ENCODE data around the gene RAD51B.

The RAD51B gene

GRCh38 chr14:68713782-68714181, 894.2 kb downstream of the RAD51B start:
- DNase-seq (ENCODE audit: extremely low spot score, insufficient read length, low read depth) (no peak), FAIRE-seq (no peak)

DNA sequence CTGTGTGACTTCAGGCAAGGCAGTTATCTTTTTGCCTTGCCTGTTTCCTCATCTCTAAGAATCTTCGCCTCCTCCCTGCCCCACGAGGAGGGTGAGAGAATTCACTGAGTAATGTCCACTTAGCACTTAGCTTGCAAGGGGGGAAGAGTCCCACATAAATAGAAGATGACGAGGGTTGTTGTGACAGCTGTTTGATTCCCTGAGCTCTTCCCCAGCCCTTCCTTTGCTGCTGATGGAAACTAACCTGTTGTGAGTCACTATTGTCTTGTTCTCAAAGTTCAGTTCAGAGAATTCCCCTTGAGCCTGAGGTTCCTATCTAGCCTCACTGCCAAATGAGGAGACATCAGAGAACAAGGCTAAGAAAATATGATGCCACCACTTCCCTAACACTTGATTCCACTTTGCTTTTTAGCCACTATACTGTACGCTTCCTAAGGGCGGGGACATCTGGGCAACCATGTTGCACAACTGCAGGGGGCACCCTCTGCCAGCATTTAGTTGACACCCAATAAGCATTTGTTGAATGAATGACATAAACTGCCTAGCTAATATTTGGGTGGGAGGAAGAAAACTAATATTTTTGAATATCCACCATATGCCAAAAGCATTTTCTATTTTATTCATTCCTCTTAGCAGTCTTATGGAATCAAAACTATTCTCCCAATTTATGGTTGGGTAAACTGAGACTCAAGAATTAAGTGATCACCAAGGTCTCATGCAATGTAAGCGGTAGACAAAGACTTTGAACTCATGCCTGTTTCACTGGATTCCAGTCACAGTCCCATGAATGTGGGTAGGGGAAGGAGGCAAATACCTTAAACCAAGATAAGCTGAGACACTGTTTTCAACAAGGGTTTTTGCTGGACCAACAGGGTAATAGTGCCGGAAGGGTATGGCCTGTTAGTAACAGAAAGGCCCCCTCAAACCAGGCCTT, 895.7 kb downstream of the RAD51B start:
- no peak for FAIRE-seq
- no peak for DNase-seq (ENCODE audit: extremely low spot score, insufficient read length, low read depth)

DNA sequence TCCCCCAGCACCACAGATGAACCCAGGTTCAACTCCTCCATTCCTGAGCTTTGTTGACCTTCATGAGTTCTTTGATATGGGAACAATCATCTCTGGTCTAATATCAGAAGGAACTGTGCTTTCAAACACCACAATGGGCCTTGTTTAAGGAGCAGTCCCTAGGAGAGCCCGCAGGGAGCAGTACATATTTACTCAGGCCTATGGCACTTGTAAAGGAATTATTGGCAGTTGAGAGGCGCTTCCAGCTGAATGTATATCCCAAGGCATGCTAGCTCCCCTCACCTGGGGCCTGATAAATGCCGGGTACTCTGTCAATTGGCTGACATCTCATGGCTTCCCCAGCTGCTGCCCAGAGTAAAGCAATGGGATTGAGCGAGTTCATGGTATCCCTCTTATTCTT, 897.1 kb downstream of the RAD51B start:
- DNase-seq (ENCODE audit: extremely low spot score, insufficient read length, low read depth) (no peak), FAIRE-seq (no peak)

DNA sequence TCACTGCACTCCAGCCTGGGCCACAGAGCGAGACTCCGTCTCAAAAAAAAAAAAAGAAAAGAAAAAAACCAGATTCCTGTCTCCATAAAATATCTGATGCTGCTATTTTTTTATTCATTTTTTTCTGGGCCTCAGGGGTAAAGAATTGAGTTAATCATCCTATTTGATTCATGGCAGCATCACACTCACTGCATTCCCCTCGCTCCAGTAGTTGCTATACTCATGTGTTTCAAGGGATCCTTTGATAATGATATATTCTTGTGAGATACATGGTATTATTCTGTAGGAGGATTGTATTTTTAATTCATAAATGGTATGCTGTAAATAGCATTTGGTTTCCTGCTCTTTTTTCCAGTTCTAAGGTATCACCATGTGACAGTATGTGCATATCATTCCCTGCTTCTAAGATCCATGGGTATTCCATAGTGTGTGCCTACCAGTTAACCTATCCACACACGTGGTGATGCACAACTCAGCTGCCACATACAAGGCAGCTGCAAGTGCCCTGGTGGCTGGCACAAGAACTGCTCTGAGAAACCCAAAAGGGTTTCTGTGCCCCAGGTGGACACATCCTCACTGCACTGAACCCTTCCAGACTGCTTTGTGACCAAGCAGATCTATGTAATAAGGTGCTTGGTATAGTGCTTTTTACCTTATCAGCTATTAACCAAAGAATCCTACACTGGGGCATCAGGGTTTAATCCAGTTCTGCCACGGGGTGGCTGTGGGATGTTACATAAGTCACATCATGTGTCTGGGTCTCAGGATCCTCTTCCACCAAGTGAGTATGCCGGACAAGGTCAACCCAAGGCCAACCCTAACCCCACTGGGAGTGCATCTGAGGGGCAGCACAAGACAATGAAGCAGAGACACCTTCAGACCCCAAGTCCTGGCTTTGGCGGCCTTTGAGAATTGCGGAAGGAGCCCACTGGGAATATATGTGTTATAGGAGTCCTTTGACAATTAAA, 898.7 kb downstream of the RAD51B start:
- FAIRE-seq (no peak), DNase-seq (ENCODE audit: extremely low spot score, insufficient read length, low read depth) (no peak)

DNA sequence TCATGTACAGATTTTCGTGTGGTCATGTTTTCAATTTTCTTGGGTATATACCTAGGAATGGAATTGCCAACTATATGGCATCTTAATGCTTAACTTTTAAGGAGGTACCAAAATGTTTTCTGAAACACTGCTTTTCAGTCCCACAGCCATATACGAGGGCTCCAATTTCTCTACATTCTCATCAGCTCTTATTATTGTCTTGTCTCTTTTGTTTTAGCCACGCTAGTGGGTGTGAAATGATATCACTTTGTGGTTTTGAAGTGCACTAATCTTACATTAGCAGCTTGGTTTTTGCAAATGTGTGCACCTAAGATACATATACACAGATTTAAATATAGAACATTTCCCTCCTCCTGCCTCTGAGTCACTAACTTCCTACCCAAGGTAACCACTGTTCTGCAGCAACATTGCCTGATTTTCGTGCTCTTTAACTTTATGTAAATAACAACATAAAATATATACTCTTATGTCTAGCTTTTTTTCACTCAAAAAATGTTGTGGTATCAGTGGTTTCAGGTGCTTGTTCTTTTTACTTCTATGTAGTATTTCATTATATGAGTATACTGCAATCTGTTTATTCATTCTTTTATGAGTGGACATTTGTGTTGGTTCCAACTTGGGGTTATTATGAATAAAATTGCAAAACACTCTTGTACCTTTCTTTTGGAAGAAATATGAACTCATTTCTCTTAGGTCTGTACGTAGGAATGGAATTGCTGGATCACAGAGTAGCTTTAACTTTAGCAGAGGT, 900.2 kb downstream of the RAD51B start:
- no peak for FAIRE-seq
- no peak for DNase-seq (ENCODE audit: extremely low spot score, insufficient read length, low read depth)

- DNase-seq (ENCODE audit: extremely low spot score, insufficient read length, low read depth): no peak
- no peak for FAIRE-seq
Measured at GRCh38 chr14:68722186-68722585, 902.6 kb downstream of the RAD51B start.

GRCh38 chr14:68722968-68723566, 903.5 kb downstream of the RAD51B start:
- FAIRE-seq: no peak

DNA sequence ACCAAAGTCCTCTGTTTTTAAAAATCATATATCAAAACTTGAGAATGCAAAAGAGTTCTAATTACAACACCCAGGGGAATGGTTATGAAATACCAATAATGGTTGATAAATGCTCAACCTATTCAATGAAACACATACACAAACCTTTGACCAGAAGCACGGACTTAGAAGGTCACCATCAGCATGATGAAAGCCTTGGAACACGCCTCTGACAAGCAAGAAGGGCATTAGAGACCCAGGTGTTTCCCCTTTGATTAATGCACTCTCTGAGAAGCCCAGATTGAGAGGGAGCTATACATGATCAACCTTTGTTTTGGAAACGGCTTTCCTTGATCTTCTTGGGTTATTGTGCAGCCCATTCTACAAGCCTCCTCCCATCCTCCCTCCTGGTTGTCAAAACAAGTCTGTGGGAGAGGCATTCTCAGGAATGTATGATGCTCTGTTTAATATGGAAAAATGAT, 904.3 kb downstream of the RAD51B start:
- DNase-seq (ENCODE audit: extremely low spot score, insufficient read length, low read depth): no peak
- no peak for FAIRE-seq

More at GRCh38 chr14:68722968-68723566, 903.5 kb downstream of the RAD51B start:
- DNase-seq (ENCODE audit: extremely low spot score, insufficient read length, low read depth): no peak

DNA sequence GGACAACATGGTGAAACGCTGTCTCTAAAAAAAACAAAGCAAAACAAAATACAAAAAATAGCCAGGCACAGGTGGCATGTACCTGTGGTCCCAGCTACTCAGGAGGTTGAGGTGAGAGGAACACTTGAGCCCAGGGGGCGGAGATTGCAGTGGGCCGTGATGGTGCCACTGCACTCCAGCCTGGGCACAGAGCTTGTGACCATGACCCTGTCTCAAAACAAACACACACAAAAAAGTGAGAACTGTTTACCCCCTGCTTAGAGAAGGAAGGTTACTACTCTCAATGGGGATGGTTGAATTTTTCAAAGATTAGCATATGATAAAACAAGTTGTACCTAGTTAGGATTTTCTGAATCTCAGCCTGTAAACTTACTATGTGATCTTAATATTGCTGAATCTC, 905.3 kb downstream of the RAD51B start:
- FAIRE-seq (no peak), DNase-seq (ENCODE audit: extremely low spot score, insufficient read length, low read depth) (no peak)

DNA sequence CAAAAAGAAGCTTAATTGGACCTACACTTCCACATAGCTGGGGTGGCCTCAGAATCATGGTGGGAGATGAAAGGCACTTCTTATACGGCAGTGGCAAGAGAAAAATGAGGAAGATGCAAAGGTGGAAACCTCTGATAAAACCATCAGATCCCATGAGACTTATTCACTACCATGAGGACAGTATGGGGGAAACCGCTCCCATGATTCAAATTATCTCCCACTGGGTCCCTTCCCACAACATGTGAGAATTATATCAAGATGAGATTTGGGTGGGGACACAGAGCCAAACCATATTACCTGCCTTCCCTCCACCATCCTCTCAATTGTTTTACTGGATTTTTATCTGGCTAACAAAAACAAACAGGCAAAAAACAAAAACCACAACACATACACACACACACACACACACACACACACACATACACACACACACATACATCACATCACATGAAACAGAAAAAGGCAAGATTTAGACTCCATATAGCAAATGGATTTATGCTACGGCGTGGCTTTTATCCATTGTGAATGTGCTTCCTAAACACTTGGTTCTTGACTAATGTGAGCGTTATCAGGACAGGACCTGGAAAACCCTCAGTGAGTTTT, 906.6 kb downstream of the RAD51B start:
- FAIRE-seq (no peak), DNase-seq (ENCODE audit: extremely low spot score, insufficient read length, low read depth) (no peak)

DNA sequence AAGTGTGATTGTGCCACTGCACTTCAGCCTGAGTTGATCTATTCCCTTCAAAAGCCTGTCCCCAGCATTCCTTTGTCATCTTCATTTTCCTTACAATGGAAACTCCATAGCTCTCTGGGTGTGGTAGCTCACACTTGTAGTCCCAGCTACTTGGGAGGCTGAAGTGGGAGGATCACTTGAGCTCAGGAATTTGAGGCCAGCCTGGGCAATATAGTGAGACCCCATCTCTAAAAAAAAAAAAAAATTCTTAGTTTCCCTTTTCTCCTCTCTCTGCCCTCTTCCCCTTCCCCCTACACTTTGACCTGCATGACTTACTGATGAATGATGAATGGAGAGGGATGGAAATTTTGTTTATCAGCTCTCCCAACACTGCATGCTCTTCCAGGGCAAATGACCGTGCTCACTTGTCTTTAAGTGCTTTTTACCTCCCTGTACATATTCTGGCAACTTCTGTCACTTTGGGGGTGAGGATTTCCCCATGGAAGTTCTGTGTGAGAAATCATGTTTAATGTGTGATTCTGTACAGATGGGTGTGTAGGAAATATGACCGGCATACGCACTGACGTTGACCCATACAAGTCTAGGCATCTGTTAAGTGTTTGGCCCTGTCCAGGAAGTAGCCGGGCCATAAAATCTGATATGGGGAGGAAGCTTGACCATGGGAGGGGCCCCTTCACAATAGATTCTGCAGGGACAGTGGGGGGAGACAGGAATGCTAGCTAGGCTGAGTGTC, 907.9 kb downstream of the RAD51B start:
- FAIRE-seq (no peak), DNase-seq (ENCODE audit: extremely low spot score, insufficient read length, low read depth) (no peak)

DNA sequence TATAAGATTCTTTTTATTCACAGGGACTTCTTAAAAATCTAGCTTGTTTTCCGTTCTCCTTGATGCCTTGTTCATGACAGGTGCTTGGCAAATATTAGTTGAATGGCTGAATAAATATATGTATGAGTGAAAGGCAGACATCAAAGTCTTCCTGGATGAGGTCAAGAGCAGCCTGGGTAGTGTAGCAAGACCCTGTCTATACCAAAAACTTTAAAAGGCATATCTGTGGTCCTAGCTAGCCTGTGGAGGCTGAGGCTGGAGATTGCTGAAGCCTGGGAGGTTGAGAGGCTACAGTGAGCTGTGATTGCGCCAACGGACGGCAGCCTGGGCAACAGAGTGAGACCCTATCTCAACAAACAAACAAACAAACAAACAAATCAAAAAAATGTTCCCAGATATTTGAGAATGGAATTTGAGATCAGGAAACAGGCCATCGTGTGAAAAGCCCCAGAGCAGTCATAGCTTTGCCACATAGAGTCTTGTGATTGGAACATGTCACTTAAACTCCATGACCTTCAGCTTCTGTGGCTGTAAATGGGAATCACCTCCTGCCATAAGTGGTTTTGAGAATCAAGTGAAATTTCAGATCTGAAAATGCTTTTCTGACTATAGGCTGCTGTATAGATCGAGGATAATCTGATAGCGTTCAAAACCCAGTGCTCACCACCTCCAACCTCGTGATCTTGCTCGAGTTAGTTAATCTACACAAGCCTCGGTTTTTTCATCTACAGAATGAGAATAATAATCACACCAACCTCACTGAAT, 908.9 kb downstream of the RAD51B start:
- no peak for FAIRE-seq
- DNase-seq (ENCODE audit: extremely low spot score, insufficient read length, low read depth): no peak

- FAIRE-seq (no peak), DNase-seq (ENCODE audit: extremely low spot score, insufficient read length, low read depth) (no peak)
Measured at GRCh38 chr14:68729556-68729955, 910.0 kb downstream of the RAD51B start.

- FAIRE-seq (no peak), DNase-seq (ENCODE audit: extremely low spot score, insufficient read length, low read depth) (no peak)
Measured at GRCh38 chr14:68730348-68730747, 910.8 kb downstream of the RAD51B start.

DNA sequence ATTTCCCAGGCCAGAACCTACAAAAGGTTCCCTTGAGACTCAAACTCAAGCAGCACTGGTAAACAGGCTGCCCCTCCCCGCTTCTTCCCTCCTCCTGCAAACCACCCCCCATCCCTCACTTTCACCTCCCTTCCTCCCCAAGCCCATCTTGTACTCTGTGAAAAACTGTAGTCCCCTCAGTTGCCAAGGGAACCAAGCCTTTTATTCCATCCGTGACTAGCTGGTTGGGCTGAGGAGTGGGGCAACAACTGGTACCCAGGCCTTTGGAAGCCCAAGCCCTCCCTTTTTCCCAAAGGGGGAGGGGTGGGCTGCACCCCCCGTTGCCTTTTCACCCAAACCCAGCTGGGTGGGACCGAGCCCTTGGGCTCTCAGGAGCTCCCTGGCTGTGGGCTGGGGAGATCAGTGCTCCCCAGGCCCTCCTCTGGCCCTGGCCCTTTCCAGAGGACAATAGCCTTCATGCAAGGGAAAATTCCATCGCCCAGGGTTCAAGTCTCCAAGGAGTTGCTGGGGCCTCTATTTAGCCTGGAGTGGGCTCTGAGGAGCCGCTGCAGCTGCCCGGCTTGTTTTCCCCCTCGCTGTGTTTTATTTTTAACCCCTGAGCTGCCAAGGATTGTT, 911.3 kb downstream of the RAD51B start:
- FAIRE-seq (no peak), DNase-seq (ENCODE audit: extremely low spot score, insufficient read length, low read depth) (no peak)

GRCh38 chr14:68733086-68733914, 913.7 kb downstream of the RAD51B start:
- FAIRE-seq (peak; percentile 72), DNase-seq (ENCODE audit: extremely low spot score, insufficient read length, low read depth) (no peak)

Measured in GM18507 (cell line).